Adipocyte (in vitro differentiated cells): Measurements from ENCODE around the gene HOXD4.
A peak's percentile ranks its signal among the peaks of the same experiment; 100 is the strongest.

Experiments used
- DNase-seq: peaks from one replicate; pipeline ENCODE4 v3.0.0-alpha.2; 2015; ENCODE audit warnings: low read depth
- H3K27me3 ChIP-seq: replicated peaks from 2 replicates; pipeline ENCODE4 v1.7.0; 2013; ENCODE audit warnings: mild to moderate bottlenecking, low read length, moderate library complexity; ENCODE audit not compliant: control insufficient read depth, insufficient read depth
- H3K36me3 ChIP-seq: 2 replicates; pipeline ENCODE4 v1.7.0; 2013; ENCODE audit warnings: low read length, mild to moderate bottlenecking, moderate library complexity; ENCODE audit not compliant: control insufficient read depth, insufficient read depth, severe bottlenecking
- H3K4me1 ChIP-seq: 2 replicates; pipeline ENCODE4 v1.7.0; 2013; ENCODE audit warnings: mild to moderate bottlenecking, low read length, moderate library complexity; ENCODE audit not compliant: control insufficient read depth, insufficient read depth
- H3K4me3 ChIP-seq: 2 replicates; pipeline ENCODE4 v1.7.0; 2013; ENCODE audit warnings: mild to moderate bottlenecking, low read length, moderate library complexity
- H3K9ac ChIP-seq: 2 replicates; pipeline ENCODE4 v1.7.0; 2013; ENCODE audit warnings: mild to moderate bottlenecking, low read length, moderate library complexity
- H3K9me3 ChIP-seq: 2 replicates; pipeline ENCODE4 v1.7.0; 2013; ENCODE audit warnings: mild to moderate bottlenecking, low read length, moderate library complexity; ENCODE audit not compliant: control insufficient read depth

Gene HOXD4

GRCh38 chr2:176151442-176152287 is at the start of gene HOXD4:
HOXD4 (plus strand) TSS chr2:176151550; CDS start chr2:176151634, 84 bp downstream.
- Histone ChIP-seq H3K9ac (no peak within 1 kb of the TSS), H3K4me1 (no peaks in the 10 kb centered on the region), H3K4me3 (no peak within 1 kb of the TSS), H3K36me3 (peaks cover 24% of the 10 kb centered on the region), H3K9me3 (no peaks in the 10 kb centered on the region), H3K27me3 (no peaks in the 10 kb centered on the region)
- DNase-seq: no peak

GRCh38 chr2:176101842-176102241 is 49.5 kb upstream of the HOXD4 start:
- Histone ChIP-seq H3K27me3 (peaks cover 82% of the 10 kb centered on the region), H3K9ac (no peak overlapping the region), H3K9me3 (peaks cover 13% of the 10 kb centered on the region), H3K36me3 (no peaks in the 10 kb centered on the region), H3K4me3 (no peak overlapping the region), H3K4me1 (peaks cover 24% of the 10 kb centered on the region)
- no peak for DNase-seq

DNA sequence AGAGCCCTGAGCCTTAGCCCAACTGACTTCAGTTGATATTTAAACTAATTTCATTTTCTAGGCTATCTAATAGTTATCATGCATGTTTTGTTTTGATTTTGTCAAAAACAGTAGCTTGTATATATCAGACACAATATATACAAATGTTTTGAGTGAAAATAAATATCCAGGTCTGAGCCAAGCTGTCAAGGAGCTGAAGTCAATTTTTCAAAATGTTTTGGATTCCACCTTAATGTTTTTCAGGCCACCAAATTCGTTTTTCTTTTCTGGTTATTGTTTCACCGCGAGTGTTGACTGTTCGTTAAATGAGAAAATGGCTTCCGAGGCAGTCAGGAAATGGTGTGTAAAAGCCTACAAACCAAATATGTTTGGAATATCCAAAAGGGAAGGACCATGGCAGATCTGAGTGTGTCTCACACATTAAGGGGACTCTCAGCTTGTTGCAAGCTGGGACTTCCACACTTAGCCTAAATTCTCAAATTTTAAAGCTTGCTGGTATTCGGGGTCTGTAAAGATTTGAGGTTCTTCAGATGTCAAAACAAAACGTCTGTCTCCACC is 49.0 kb upstream of the HOXD4 start:
- Histone ChIP-seq H3K4me3 (no peak overlapping the region), H3K36me3 (no peaks in the 10 kb centered on the region), H3K4me1 (peaks cover 21% of the 10 kb centered on the region), H3K9me3 (peaks cover 13% of the 10 kb centered on the region), H3K9ac (no peak overlapping the region), H3K27me3 (peaks cover 79% of the 10 kb centered on the region)
- DNase-seq: no peak

DNA sequence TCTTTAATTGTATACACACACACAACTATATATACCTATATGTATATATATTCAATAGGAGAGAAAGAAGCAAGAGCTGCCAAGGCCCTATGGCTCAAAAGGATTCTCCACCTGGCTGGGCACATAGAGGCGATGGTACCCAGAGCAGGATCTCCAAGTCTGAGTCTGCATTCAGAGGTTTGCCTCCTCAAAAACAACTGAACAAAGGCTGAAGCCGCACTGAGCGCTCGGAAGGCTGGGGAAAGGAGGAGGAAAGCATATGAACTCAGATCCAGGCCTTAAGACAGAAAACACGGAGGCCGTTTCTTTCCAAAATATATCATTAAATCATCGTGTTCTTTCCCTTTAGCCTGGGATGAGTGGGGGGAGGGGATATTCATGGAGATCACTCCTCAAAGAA is 48.2 kb upstream of the HOXD4 start:
- H3K9me3 ChIP-seq: peaks cover 13% of the 10 kb centered on the region
- no peak overlapping the region for H3K9ac ChIP-seq
- H3K4me1 ChIP-seq: peaks cover 15% of the 10 kb centered on the region
- H3K27me3 ChIP-seq: peaks cover 72% of the 10 kb centered on the region
- no peaks in the 10 kb centered on the region for H3K36me3 ChIP-seq
- H3K4me3 ChIP-seq: no peak overlapping the region
- DNase-seq: no peak

GRCh38 chr2:176103742-176104315 is 47.5 kb upstream of the HOXD4 start:
- Histone ChIP-seq H3K9ac (peak overlapping the region; percentile 6), H3K27me3 (peaks cover 67% of the 10 kb centered on the region), H3K36me3 (no peaks in the 10 kb centered on the region), H3K4me3 (peak overlapping the region; percentile 75), H3K4me1 (peaks cover 15% of the 10 kb centered on the region), H3K9me3 (peaks cover 13% of the 10 kb centered on the region)
- no peak for DNase-seq

DNA sequence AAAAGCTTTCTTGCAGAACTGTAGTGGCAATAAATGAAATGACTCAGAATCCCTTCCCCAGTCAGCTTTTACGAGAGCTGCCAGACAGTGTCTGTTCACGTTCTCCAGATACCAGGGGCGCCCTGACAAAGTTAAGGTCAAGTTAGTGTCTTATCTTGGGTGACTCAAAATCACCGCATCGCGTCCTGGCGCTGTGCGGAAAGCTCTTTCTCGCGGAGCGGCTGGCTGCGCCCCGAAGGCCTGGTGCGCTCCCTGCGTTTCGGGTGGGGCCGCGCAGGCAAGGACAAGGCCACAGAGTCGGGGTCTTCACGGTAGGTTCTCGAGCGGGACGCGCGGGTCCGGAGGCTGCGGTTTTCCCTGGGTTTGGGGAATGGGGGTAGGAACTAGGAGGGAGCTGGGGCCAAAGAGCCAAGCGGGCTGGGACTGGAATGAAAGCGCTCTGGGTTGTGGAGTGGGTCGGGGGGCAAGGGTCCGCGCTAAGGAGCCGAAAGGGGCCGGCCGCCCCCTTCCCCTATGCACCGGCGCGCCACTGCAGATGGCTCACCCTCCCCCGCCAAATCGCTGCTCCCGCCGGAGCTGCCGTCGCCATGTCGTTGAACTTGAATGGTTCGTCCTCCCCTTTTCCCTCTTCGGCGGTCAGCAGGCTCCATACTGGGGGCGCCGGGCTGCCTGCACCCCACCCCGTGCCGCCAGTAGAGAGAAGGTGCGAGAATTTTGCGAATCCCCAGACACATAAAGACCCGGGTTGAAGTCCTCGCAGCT is 46.9 kb upstream of the HOXD4 start:
- H3K36me3 ChIP-seq: no peaks in the 10 kb centered on the region
- DNase-seq: no peak
- H3K4me1 ChIP-seq: peaks cover 15% of the 10 kb centered on the region
- peaks cover 10% of the 10 kb centered on the region for H3K9me3 ChIP-seq
- H3K4me3 ChIP-seq: peak overlapping the region; percentile 75
- peaks cover 67% of the 10 kb centered on the region for H3K27me3 ChIP-seq
- peak overlapping the region; percentile 54 for H3K9ac ChIP-seq

DNA sequence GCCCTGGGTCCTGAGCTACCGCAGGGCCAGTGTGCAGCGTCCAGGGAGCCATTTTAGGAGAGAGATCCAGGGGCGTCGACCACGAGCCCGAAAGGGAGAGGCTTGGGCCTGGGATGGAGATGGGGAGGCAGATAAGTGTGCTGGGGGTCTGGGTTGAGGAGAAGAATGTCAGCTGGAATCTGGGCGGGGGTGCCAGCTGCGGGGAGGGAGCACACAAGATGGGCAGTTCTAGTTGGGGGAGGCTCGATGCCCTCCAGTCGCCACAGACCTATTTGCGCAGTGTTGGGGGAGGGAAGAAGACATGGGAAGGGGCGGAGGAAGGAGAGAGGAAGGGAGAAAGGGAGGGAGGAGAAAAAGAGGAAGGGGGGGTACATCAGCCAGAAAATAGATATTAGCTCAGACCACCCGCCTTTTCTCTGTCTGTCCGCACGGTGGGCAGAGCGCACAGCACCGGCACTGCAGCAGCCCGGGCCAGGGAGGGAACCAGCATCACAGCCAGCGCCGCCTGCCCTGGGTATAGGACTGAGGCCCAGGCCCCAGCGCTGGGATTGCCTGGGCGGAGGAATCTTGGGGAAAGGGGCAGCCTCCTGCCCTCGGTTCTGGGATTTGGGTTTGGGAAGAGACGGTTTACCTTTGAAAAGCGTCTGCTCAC is 46.1 kb upstream of the HOXD4 start:
- H3K9me3 ChIP-seq: peaks cover 7% of the 10 kb centered on the region
- peak overlapping the region; percentile 54 for H3K9ac ChIP-seq
- H3K4me1 ChIP-seq: peaks cover 15% of the 10 kb centered on the region
- H3K4me3 ChIP-seq: peak overlapping the region; percentile 75
- DNase-seq: no peak
- no peaks in the 10 kb centered on the region for H3K36me3 ChIP-seq
- peaks cover 67% of the 10 kb centered on the region for H3K27me3 ChIP-seq

GRCh38 chr2:176105730-176106580 is 45.4 kb upstream of the HOXD4 start:
- peaks cover 15% of the 10 kb centered on the region for H3K4me1 ChIP-seq
- peaks cover 67% of the 10 kb centered on the region for H3K27me3 ChIP-seq
- peak overlapping the region; percentile 71 for H3K4me3 ChIP-seq
- no peak overlapping the region for H3K9ac ChIP-seq
- no peaks in the 10 kb centered on the region for H3K36me3 ChIP-seq
- no peak for DNase-seq
- H3K9me3 ChIP-seq: peaks cover under 1% of the 10 kb centered on the region

GRCh38 chr2:176106581-176107539 is 44.5 kb upstream of the HOXD4 start, which contains the start of gene HOXD11:
HOXD11 (plus strand) TSS chr2:176107280; CDS start chr2:176107356, 76 bp downstream.
- DNase-seq: no peak
- Histone ChIP-seq H3K4me3 (peak within 1 kb of the TSS; percentile 71), H3K4me1 (peaks cover 15% of the 10 kb centered on the region), H3K27me3 (peaks cover 67% of the 10 kb centered on the region), H3K9ac (no peak within 1 kb of the TSS), H3K36me3 (no peaks in the 10 kb centered on the region), H3K9me3 (no peaks in the 10 kb centered on the region)
